Endothelial cell of umbilical vein (primary cell): ENCODE measurements around the gene BMPR1B. TPM values are rescaled to one million over a fixed set of nuclear protein-coding genes. Genes with fewer than 3 reads are reported as not detected.

Experiments
- BruUV-seq: library from RNA; stranded (reverse); fragments of 400-500 nt; replicated peaks from 2 replicates; lab custom pipeline; 2021; lab: Mats Ljungman, UMichigan
- CTCF ChIA-PET: fragments of 300-600, 350-600 bp; sonication (Branson Sonifier 250); formaldehyde crosslinking; loops from one replicate; lab custom pipeline; 2021; ENCODE audit warnings: antibody characterized with exemption, inconsistent platforms; lab: Charles Lee
- POLR2A ChIA-PET: fragments of 300-600, 350-600 bp; sonication (Branson Sonifier 250); formaldehyde crosslinking; loops from one replicate; lab custom pipeline; 2021; ENCODE audit warnings: antibody characterized with exemption, inconsistent platforms; lab: Charles Lee
- DNase-seq: peaks from one replicate; pipeline ENCODE4 v3.0.0-alpha.2; 2011; ENCODE audit warnings: low read depth, low spot score
- FAIRE-seq: peaks from 2 replicates; lab custom pipeline; 2011; peaks lifted over from hg19 to GRCh38; lab: Jason Lieb, UNC
- H2AFZ ChIP-seq: 2 replicates; pipeline ENCODE4 v1.6.0; 2012; ENCODE audit warnings: low read depth, low read length, control low read depth, inconsistent platforms
- H3K27ac ChIP-seq: 2 replicates; pipeline ENCODE4 v1.5.1; 2011; ENCODE audit warnings: low read depth, mild to moderate bottlenecking, control low read depth, low read length, moderate library complexity; ENCODE audit not compliant: insufficient read depth
- H3K27me3 ChIP-seq, 2 experiments: 2 replicates each; pipeline versions ENCODE4 v1.6.0 to v1.6.1; 2011; ENCODE audit warnings: low read length in 2 of 2, mixed read lengths in 1 of 2; ENCODE audit not compliant: control insufficient read depth in 2 of 2, insufficient read depth in 2 of 2
- H3K36me3 ChIP-seq, 2 experiments: 2 replicates in 1 of 2; 3 replicates in 1 of 2; pipeline ENCODE4 v1.5.1; 2011; ENCODE audit warnings: low read length in 2 of 2, mild to moderate bottlenecking in 1 of 2, moderate library complexity in 1 of 2; ENCODE audit not compliant: control insufficient read depth in 2 of 2, insufficient read depth in 2 of 2; ENCODE audit errors: extremely low read depth in 1 of 2
- H3K4me1 ChIP-seq: 3 replicates; pipeline ENCODE4 v1.5.1; 2011; ENCODE audit warnings: mild to moderate bottlenecking, low read length; ENCODE audit not compliant: control insufficient read depth, insufficient read depth; ENCODE audit errors: extremely low read depth
- H3K4me2 ChIP-seq: 2 replicates; pipeline ENCODE4 v1.6.1; 2011; ENCODE audit warnings: low read length, control low read depth, mixed read lengths; ENCODE audit not compliant: insufficient read depth
- H3K4me3 ChIP-seq, 3 experiments: fragments of 200-600 bp in 1 of 3; sonication (generic), shearing (Covaris generic) in 1 of 3; replicated peaks in 1 of 3; 2 replicates each; pipeline ENCODE4 v1.5.1; 2011 to 2016; ENCODE audit warnings: control low read depth in 3 of 3, low read length in 3 of 3, mild to moderate bottlenecking in 2 of 3, inconsistent platforms in 1 of 3, low read depth in 1 of 3, moderate library complexity in 1 of 3; ENCODE audit not compliant: insufficient read depth in 1 of 3
- H3K79me2 ChIP-seq: 2 replicates; pipeline ENCODE4 v1.6.0; 2012; ENCODE audit warnings: low read length, inconsistent platforms; ENCODE audit not compliant: control insufficient read depth, insufficient read depth
- H3K9ac ChIP-seq: replicated peaks from 2 replicates; pipeline ENCODE3; 2011; ENCODE audit warnings: low read length, control low read depth; ENCODE audit not compliant: insufficient read depth; ENCODE audit errors: extremely low read depth
- H3K9me1 ChIP-seq: replicated peaks from 3 replicates; pipeline ENCODE4 v1.6.0; 2011; ENCODE audit warnings: mild to moderate bottlenecking, low read length; ENCODE audit not compliant: control insufficient read depth, insufficient read depth; ENCODE audit errors: extremely low read depth
- H3K9me3 ChIP-seq: replicated peaks from 2 replicates; pipeline ENCODE4 v1.5.1; 2012; ENCODE audit warnings: low read length, inconsistent platforms; ENCODE audit not compliant: control insufficient read depth, insufficient read depth
- H4K20me1 ChIP-seq: replicated peaks from 2 replicates; pipeline ENCODE3; 2011; ENCODE audit warnings: mild to moderate bottlenecking, low read length; ENCODE audit not compliant: control insufficient read depth, insufficient read depth; ENCODE audit errors: extremely low read depth
- CTCF ChIP-seq, 2 donors: IDR thresholded peaks; 1 replicate in 1 of 2; 2 replicates in 1 of 2; pipeline ENCODE4 v1.5.1; 2011; ENCODE audit warnings: low read length in 2 of 2, mild to moderate bottlenecking in 2 of 2, moderate library complexity in 2 of 2, control low read depth in 1 of 2, inconsistent platforms in 1 of 2, low read depth in 1 of 2; ENCODE audit not compliant: insufficient read depth in 1 of 2; ENCODE audit errors: extremely low read depth in 1 of 2
- FOS ChIP-seq: IDR thresholded peaks from 2 replicates; pipeline ENCODE4 v1.6.1; 2011; ENCODE audit warnings: mild to moderate bottlenecking, low read length, moderate library complexity, borderline replicate concordance; ENCODE audit not compliant: insufficient read depth
- GATA2 ChIP-seq: IDR thresholded peaks from 2 replicates; pipeline ENCODE4 v1.7.0; 2011; ENCODE audit warnings: low read depth, mild to moderate bottlenecking, moderate library complexity, mixed read lengths, low read length; ENCODE audit not compliant: insufficient read length, insufficient read depth
- JUN ChIP-seq: IDR thresholded peaks from 2 replicates; pipeline ENCODE4 v1.6.1; 2011; ENCODE audit warnings: borderline replicate concordance, low read depth; ENCODE audit not compliant: insufficient read length, insufficient read depth
- MYC ChIP-seq: IDR thresholded peaks from one replicate; pipeline ENCODE4 v1.6.1; 2011; ENCODE audit warnings: mild to moderate bottlenecking, low read depth, low read length
- POLR2A ChIP-seq: IDR thresholded peaks from 2 replicates; pipeline ENCODE4 v1.6.1; 2012; ENCODE audit warnings: low read depth, mild to moderate bottlenecking, control low read depth, low read length
- POLR2AphosphoS5 ChIP-seq: IDR thresholded peaks from 2 replicates; pipeline ENCODE4 v1.6.1; 2012; ENCODE audit warnings: low read depth, mild to moderate bottlenecking, control low read depth, low read length, moderate library complexity; ENCODE audit not compliant: insufficient read depth
- dilution Hi-C: fragments of 300-500 bp; cut with MboI; formaldehyde crosslinking; loops from one replicate; pipeline ENCODE4 v1.15.0; 2019; ENCODE audit warnings: low sequenced_read_pairs; ENCODE audit not compliant: extremely low pct_ligation_motif_present
- intact Hi-C: fragments of 100-400 bp; cut with micrococcal nuclease; formaldehyde crosslinking; loops from one replicate; pipeline ENCODE4 v1.10.0; 2022
- polyA plus RNA-seq, 4 experiments: library from polyadenylated mRNA; depleted of rRNA in 3 of 4; stranded (reverse) in 3 of 4; unstranded in 1 of 4; fragments of >200 nt; gene quantifications; 2 replicates each; pipeline versions ENCODE4 v1.2.1 to v1.2.3, GENCODE V29; 2011 to 2012; ENCODE audit warnings: missing spikeins in 1 of 4
- total RNA-seq: library from RNA; stranded (reverse); gene quantifications from 2 replicates; pipeline ENCODE4 v1.2.3, GENCODE V29; 2021

BMPR1B gene
- total and polyA plus RNA-seq, 2 donors (not counting 3 experiments of a cell fraction or from before 2014, with no cell fraction given) = 0.28 to 2.1 TPM

GRCh38 chr4:94759767-94760211 lies 2.0 kb downstream of the BMPR1B start:
- no peaks in the 10 kb centered on the region for H3K9me3 ChIP-seq
- H3K27ac ChIP-seq = no peak overlapping the region
- CTCF ChIA-PET = interaction anchor here (1.5 kb wide), 1 partner anchor 334 kb away, joined by 3 read pairs; no protein-coding TSS in a partner anchor
- no peaks in the 10 kb centered on the region for H3K36me3 ChIP-seq
- no TSS peak for BruUV-seq
- H2AFZ ChIP-seq = no peak overlapping the region
- no peaks in the 10 kb centered on the region for H3K9me1 ChIP-seq
- H4K20me1 ChIP-seq = no peaks in the 10 kb centered on the region
- H3K27me3 ChIP-seq = no peaks in the 10 kb centered on the region
- peaks cover 8% of the 10 kb centered on the region for H3K4me1 ChIP-seq
- no peak overlapping the region for H3K9ac ChIP-seq
- POLR2A ChIA-PET = no interaction called here
- H3K4me3 ChIP-seq = no peak overlapping the region
- DNase-seq (no peak), FAIRE-seq (no peak)
- no peak overlapping the region for H3K4me2 ChIP-seq
- TF ChIP-seq POLR2A (no peak), JUN (no peak), POLR2AphosphoS5 (no peak), MYC (no peak), GATA2 (no peak)
- no peaks in the 10 kb centered on the region for H3K79me2 ChIP-seq
- dilution Hi-C loops = no loop called here
- intact Hi-C loops = loop anchor here (2.0 to 10.0 kb wide), 5 partner anchors 67 to 365 kb away; no protein-coding TSS in a partner anchor

DNA sequence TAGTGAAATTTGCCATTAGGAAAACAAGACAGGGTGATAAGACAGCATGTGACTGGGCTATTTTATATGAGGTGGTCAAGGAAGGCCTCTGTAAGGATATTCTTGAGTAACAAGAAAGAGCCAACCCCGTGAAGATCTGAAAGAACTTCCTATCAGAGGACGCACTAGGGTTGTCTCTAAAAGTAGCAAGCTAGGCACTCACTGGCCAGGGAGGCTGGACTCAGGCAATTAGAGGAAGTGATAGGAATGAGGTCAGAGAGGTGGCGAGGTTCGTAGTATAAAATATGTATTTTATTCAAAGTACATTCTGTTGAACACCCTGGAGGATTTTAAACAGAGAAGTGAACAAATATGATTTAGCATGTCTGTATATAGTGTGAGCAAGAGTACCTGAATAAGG lies 4.6 kb downstream of the BMPR1B start:
- Histone ChIP-seq H3K36me3 (no peaks in the 10 kb centered on the region), H3K4me1 (no peaks in the 10 kb centered on the region), H3K9me3 (no peaks in the 10 kb centered on the region), H3K27me3 (no peaks in the 10 kb centered on the region), H3K9ac (no peak overlapping the region), H4K20me1 (no peaks in the 10 kb centered on the region), H2AFZ (no peak overlapping the region), H3K4me2 (no peak overlapping the region), H3K27ac (no peak overlapping the region), H3K9me1 (no peaks in the 10 kb centered on the region), H3K4me3 (no peak overlapping the region), H3K79me2 (no peaks in the 10 kb centered on the region)
- TF ChIP-seq FOS (no peak), GATA2 (no peak), CTCF (IDR thresholded peaks at IDR 0.05; ENCODE audit: extremely low read depth in 1 of 2, insufficient read depth in 1 of 2, low read depth in 1 of 2, low read length in 2 of 2) (no peak), POLR2AphosphoS5 (no peak)
- no peak for DNase-seq
- intact Hi-C loops = no loop called here
- dilution Hi-C loops = no loop called here
- FAIRE-seq = no peak
- BruUV-seq = no TSS peak
- POLR2A ChIA-PET = no interaction called here
- CTCF ChIA-PET = no interaction called here
